GM21737 (cell line): ENCODE measurements around the gene EIF4G2.
A peak's percentile ranks its signal among the peaks of the same experiment; 100 is the strongest.

Experiments used
- ATAC-seq: cut with Tn5 transposase; IDR thresholded peaks from one replicate; pipeline ENCODE4 v1.9.1; 2021; ENCODE audit warnings: mild to moderate bottlenecking, moderate library complexity; ENCODE audit not compliant: unreplicated experiment

EIF4G2 gene

DNA sequence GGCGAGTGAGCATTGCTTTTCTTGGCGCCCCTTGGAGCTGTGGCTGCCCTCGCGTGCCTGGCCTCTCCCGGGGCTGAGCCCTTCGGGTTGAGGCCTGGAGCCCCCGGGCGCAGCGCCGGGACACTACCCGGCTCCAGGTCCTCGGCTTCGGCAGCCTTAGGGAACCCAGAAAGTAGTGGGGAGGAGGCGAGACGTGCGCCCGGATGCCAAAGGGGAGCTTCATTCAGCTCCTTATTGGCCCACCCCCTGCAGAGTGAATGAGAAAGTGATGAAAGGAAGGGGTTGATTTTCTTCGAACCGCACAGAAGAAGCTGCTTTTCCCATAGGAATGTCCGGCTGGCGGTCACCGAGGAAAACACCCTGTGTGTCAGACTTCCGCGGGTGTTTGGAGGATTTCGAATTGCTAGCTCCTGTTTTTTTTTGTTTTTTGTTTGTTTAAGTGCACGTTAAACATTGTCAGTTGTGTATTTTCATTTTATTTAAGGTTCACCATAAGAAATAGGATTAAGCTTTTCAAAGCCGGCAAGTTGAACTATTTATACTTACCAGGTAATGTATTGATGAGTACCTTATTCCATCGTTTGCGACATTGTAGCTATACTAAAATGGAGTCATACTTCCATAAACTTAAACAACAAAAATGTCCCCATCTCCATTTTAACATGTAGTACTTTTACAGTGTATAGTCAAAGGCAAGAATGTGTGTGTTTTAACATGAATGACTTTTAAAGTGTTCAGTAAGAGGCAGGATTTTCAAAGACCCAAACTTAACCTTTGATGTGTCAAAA is 841 bp upstream of the EIF4G2 start:
- ATAC-seq: peak; percentile 24

DNA sequence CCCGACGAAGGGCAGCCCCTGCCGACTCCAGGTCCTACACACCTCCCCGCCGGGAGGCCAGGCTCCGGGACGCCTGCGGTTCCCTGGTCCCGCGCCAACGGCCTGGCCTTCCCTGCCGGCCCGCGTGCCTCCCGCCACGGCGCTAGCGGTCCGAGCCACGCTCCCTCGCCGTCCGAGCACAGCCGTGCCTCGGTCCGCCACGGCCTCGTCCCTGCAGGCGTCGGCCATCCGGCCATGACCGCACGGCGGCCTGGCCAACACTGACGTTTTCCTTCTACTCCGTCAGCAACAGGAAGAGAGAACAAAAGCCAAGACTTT is 532 bp downstream of the EIF4G2 start:
- no peak for ATAC-seq

DNA sequence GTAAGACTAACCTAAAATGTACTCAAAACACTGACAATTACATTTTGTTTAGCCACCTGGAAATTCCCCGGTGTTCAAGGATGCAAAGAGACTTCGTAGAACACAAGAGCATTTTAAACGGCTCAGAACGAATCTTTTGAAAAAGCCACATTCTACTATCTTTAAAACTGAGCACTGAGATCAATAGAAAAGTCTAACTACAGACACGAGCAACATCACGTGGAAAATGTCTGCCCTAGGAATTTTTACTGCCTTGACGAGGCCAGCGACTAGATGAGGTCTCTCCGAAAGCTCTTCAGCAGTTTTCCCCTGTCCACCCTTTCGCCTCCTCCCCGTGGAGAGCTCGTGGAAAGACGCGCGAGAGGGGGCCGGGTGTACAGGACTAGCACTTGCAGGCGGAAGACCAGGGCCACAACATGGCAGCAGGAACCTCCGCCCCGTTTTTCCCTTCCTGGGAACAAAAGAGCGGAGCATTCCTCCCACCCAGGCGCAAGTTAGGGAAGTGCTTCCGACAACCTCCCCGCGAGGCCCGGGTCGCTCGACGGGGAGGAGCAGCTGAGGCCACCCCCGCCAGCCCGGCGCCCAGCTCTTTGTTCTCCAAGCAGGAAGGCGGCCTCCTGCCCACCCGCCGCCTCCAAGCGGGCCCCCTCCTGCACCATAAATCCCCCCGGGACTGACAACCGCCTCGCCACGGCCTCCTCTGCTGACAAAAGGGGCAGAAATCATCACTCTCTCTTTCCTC is 1.1 kb downstream of the EIF4G2 start:
- ATAC-seq: peak; percentile 4

DNA sequence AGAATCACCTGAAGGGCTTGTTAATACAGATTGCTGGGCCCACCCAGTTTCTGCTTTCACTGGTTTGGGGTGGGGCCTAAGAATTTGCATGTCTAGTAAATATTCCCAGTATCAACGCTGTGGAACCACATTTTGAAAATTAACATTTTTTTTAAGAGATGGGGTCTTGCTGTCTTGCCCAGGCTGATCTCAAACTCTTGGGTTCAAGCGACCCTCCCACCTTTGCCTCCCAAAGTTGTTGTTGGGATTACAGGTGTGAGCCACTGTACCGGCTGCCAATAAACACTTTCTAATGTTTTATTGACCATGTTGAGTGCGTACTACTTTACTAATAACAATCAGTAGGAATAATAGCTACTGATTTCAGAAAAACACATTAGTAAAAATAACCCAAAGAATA is 2.5 kb downstream of the EIF4G2 start:
- no peak for ATAC-seq

DNA sequence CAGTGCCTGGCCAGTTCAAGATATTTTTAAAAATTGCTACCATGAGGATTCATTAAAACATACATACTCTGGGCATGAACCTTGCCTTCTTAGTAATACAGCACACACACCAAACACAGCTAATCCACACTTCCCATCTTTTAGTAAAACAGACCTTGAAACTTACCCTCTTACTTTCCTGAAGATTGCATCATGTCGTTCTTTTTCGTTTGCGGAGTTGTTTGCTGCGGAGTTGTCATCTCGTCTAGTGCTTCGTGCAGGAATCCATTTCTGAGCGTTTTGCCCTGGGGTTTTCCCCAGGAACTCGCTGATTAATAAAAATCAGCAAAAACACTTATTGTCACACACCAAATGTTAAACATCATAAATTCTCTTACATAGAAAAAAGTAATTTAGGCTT is 3.0 kb downstream of the EIF4G2 start:
- no peak for ATAC-seq

DNA sequence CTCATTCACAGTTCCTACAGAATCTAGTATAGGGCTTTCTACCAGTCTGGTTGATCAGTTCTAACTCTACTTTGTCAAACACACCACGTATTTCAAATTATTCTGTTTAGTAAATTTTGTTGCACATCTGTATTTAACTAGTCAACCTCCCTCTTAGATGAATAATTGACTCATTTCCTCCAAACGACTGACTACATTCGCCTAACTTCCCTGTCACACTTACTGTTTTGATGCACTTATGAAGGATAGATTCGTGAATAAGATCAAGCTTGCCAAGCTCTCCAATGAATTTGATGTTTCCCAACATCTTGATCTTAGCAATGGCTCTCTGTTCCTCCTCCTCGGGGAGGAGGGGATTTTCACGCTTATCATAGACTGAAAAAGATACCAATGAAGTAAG is 5.0 kb downstream of the EIF4G2 start:
- no peak for ATAC-seq

DNA sequence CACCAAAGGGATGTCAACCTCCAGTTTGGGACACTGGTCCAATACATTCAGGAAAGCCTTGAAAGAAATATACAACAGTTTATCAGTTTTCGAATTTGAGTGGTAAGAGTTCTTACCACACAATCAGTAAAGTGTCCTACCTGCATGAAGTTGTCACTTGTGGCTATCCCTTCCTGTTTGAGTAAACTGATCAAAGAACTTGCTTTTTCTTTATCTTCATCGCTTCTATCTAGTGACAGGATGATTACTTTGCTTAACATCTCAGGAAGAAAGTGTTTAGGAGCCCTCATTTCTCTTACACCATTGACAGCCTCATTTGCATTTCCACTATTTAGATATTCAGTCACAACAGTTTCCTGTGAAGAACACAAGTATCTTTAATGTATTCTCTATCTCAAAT is 8.4 kb downstream of the EIF4G2 start:
- no peak for ATAC-seq

DNA sequence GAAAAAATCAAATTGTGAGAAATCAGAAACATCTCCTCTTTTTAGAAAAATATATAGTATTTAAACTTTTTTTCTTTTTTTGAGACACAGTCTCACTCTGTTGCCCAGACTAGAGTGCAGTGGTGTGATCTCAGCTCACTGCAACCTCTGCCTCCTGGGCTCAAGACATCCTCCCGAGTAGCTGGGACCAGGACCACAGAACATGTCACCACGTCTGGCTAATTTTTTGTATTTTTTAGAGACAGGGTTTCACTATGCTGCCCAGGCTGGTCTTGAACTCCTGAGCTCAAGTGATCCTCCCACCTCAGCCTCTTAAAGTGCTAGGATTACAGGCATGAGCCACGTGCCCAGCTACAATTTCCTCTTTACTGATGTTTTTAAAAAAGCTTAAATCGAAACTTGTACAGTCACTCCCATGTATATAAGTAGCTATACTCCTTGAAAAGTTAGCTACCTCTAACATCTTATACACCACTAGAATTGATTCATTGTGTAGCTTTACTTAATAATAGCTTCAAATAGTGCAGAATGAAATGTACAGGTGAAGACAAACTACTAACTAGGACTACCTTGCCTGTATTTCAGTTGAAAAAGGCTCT is 10.3 kb downstream of the EIF4G2 start:
- no peak for ATAC-seq

DNA sequence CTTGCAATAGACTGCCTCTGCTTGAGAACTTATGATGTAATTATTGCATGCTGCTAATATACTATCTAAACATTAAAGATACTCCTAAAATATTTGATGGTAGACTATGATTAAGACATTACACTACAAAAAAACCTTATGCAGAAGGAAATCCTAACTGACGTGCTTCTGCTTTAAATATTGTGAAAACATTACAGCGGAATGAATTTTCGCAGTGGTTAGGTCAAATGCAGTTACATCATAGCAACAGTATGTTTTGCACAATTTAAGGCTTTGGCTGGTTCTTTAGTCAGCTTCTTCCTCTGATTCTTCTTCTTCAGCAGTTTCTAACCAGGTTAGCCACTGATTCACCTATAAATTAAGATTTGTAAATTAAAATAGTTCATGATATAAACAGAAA is 11.2 kb downstream of the EIF4G2 start:
- no peak for ATAC-seq

DNA sequence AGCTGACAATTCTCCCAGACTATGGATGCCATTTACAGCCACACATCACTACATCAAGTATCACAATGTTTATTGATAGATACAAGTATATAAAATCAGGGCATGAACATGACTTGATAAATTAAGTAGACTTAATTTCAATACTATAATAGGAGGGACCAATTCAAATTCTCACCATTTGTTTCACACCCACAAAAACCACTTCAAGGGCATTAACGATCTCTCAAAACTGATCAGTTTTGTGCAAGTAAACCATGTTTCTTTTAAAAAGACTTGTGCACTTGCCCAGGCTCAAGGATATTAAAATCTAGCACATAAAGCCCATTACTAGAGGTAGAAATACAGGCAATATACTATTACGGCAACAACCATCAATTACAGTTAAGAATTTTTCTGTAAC is 11.7 kb downstream of the EIF4G2 start:
- no peak for ATAC-seq

DNA sequence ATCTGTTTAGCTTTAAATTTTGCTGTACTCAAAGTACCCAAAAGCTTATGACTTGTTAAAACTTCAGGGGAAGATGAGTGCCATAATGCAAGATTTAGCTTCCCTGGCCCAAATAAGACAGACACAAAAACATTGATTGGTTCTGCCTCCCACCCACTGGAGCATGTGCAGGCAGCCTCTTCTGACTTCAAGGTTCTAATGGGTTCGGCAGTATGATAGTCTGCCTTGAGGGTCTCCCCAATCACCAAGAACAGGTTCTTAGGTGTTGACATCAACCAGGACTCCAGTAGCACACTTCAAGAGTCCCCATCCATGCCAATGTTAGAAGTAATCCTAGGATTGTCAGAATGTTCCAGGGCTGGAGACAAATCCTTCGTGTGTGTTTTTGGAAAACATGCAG is 12.5 kb downstream of the EIF4G2 start:
- ATAC-seq: no peak

DNA sequence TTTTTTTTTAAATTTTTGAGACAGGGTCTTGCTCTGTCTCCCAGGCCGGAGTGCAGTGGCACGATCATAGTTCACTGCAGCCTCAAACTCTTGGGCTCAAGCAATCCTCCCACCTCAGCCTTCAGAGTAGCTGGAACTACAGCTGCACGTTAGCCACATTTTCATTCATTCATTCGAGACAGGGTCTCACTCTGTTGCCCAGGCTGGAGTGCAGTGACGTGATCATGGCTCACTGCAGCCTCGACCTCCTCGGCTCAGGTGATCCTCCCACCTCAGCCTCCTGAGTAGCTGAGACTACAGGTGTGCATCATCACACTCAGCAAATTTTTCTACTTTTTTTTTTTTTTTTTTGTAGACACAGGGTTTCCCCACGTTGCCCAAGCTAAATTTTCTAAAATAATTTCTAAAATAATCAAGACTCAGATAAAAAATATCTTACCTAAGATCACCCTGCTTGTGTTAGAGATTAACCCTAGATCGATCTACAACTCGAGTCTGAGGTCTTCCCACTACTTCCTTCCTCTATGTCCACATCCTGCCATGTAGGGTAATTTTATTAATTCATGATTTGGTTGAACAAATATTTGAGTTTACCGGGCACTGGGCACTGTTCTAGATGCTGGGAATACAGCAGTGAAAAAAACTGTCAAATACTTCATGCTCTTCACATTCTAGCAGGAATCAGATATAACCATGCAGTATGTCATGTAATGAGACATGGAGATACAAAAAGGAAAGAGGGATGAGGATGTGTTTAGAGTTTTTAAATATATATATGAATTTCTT is 15.1 kb downstream of the EIF4G2 start:
- no peak for ATAC-seq

DNA sequence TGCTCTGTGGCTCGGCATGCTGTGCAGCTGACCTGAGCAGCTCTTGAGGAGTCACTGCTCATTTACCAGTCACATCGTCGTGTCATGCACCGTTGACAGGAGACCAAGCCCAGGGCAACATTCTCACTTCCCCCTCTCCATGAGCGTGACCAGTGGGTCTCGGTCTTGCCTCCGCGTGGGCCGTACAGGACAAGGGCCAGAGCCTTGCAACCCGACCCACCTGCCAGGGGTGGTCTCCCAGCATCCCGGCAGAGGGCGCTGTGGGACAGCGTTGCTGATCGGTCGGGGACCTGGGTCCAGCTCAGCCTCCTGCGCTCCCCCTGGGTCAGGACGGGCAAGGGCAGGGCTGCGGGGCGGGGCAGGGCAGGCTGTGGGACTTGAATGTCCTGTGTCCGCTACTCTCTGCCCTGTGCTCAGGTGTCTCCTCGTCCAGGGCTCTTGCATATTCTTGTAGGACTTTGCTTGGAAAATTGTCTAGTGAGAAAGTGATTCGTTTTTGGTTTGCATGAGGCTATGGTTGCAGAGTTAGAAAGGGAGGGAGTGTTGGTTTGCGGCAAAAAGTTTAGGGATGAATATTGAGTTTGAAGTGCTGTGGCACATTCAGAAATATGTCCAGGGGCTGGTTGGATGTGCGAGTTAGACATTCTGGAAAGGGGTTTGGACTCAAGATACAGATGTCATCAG is 16.2 kb downstream of the EIF4G2 start:
- peak; percentile 84 for ATAC-seq

DNA sequence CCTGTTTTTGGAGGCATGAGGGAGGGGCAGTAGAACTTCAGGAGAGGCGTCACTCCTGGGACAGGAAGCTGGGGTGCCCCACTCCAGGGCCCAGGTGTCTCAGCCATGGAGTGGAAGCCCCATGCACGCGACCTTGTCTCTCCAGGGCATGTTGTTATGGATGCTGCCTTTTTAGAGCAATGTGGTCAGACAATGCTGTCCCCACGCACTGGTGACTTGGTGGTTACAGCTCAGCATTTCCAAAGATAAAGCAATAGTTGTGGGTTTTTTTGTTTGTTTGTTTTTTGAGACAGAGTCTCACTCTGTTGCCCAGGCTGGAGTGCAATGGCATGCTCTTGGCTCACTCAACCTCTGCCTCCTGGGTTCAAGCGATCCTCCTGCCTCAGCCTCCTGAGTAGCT is 22.3 kb downstream of the EIF4G2 start:
- no peak for ATAC-seq

DNA sequence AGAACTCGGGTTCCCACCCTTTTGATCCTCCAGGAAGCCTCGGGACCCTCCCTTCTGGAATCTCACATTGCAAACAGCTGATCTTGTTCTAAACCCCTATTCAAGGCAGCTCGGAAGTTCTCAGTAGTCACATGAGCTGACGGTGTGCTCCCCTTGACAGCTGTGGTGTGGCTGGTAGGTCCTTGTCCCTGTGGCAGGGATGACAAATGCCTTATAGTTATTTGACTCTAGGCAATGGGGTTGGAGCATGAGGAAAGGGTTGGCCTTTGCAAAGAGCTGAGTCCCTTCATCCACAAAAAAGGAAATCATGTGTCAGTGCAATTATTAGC is 23.6 kb downstream of the EIF4G2 start:
- no peak for ATAC-seq

DNA sequence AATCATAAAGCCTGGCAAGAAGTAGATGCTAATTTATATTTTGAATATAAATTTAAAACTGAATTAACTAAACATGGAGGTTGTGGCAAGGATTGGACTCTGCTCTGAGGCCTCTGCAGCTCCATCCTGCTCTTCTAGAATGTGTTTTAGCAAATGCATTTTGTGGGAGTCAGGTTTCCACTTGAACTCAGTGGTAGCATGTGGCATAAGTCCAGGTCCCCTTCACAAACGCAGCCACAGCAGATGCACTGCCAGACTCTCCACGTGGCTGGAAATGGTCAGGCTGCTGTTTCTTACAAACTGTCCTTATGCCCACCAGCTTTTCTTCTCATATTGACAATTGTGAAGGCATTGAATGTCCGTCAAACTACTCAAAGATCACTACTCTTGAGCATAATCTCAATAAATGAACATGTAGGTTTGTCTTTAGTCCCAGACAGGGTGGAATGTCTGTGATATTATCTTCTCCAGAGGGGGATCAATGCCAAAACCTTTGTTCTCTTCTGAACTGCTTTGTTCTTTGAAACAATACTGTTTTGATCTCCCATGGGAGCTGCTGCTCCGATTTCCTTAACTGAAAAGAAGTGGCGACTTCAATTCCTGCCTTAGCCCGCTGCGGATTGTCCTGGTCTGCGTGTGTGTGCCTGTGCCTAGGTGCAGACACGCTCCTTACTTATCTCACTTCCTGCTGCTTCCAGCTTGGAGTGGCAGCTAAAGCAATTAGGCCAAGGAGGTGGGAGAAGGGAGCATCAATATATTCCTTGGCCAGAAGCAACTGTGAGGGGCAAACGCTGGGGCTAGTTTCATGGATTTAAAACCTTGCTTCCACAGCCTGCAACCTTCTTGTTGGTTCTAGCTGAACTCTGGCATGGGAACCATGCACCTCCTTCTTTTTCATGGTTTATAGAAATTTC is 24.2 kb downstream of the EIF4G2 start:
- ATAC-seq: no peak

DNA sequence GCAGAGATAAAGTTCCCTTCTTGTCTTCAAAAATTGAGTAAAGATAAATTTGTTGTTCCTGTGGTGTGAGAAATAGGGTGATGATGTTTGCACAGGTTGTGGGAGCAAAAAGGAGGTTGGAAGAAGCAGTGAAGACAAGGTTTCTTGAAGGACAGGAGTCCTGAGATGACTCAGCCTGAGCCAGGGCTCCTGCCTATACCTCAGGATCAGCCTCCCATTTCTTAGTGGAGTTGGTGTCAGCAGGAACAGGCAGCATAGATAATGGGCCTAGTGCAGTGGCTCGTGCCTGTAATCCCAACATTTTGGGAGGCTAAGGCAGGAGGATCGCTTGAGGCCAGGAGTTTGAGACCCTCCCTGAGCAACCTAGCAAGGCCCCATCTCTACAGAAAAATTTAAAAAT is 28.7 kb downstream of the EIF4G2 start:
- ATAC-seq: no peak

DNA sequence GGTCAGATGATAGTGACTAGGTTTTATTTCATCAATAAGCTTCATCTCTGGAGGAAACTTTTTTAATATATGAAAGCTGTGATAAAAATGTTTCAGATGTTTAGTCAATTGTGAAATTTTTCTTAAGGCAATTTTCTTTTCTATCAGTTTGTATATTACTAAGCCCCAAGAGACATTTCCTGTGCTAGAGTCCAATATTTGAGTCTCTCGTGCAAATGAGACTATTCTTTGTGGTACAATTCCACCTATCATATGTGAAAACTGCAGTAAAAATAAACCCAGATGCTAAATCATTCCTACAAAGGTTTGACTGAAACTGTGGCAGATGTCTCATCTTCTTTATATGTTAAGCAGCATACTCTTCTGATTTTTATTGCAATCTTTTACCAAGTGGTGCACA is 29.6 kb downstream of the EIF4G2 start:
- ATAC-seq: no peak

DNA sequence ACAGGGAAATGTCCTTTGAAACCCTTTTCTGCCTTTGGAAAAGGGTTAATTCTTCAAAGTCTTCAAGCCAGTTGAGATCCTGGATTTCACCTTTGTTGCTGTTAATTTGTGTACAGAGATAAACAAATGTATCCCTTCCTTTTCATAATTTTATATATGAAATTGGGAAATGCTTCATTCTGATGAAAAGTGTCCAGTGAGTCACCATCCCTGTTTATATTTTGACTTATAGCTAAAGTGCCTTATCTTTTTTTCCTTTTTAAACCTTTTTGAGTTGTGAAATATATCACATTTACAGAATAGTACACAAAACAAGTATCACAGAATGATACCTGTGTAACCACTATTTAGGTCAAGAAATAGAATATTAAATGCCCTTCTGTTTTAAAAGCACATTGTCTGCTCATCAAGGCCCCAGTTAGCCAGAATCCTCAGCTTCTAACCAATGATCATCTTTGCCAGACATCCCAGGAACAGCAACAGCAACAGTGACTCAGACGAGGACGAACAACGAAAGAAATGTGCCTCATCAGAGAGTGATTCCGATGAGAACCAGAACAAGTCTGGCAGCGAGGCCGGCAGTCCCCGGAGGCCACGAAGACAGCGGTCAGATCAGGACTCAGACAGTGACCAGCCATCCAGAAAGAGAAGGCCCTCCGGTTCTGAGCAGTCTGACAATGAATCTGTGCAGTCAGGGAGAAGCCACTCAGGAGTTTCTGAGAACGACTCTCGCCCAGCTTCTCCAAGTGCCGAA is 30.3 kb downstream of the EIF4G2 start:
- no peak for ATAC-seq
